ENCODE measurements around the gene MRM2. TPM values are rescaled to one million over a fixed set of nuclear protein-coding genes. Genes with fewer than 3 reads are reported as not detected.

Gene MRM2
- total RNA-seq, result 15.8 and 17.4 TPM in 2 replicates

DNA sequence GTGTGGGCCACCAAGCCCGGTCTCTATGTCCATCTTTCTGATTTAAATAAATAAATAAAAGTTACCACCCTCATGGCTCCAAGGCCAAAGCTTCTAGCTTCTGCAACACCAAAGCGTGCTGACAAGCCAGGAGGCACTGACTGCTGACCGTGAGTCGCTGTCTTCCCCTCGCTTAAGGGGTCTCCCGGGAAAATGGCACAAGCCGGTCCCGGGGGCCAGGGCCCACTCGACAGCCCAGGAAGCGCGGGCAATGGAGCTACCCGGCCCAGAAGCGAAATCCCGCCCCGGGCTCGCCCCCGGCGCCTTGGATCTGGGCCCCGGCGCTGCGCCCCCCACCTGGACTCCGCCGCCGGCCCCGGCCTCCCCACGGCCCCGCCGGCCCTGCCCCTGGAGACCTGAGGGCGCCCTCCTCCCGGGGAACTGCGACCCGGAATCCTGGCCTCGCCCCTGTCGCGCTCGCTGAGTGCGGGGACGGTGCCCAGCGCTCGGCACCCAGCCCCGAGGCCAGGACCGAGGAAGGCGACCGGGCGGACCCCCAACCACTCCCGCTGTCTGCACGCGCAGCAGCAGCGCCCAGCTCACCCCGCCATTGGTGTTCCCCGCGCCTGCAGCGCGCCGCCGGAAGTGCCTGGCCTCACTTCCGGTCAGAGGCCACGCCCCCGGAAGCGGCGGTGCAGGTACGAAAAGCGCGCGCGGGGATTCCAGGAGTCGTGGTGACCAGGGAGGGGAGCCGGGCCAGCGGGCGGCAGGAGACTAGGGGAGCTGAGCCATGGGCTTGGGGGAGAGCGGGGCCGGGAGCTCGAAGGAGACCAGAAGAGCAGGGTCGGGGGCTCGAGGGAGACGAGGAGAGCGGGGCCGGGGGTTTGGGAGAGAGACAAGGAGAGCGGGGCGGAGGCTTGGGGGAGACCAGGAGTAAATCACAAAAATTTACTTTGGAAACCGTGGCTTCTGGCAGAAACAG, at the start of gene MRM2, which contains the start of gene NUDT1:
Gene MRM2, minus strand, starts transcription at position 626 of the 961 bp plus-strand sequence. Its CDS starts 36 bp downstream, at position 590.
Gene NUDT1, plus strand, starts transcription at position 647 of the 961 bp plus-strand sequence. CDS start 2,349 bp downstream, outside the sequence.

GRCh38 chr7:2232766-2233520, 9.1 kb downstream of the MRM2 start, which contains the start of gene MAD1L1:
Gene MAD1L1, minus strand, starts transcription at chr7:2232945. Its CDS starts 2,812 bp downstream, at chr7:2230133.

Other genes starting within 250 kb of the MRM2 start
- 35.6 and 44.4 TPM in 2 replicates for gene MAD1L1, start 9.3 kb downstream of the MRM2 start, total RNA-seq
- gene NUDT1, start within 50 bp of the MRM2 start, total RNA-seq, result 26.6 and 36.0 TPM in 2 replicates
- gene SNX8, start 72.2 kb upstream of the MRM2 start, total RNA-seq, result 17.3 and 23.7 TPM in 2 replicates
- gene EIF3B, start 112.6 kb upstream of the MRM2 start, total RNA-seq, result 191 and 238 TPM in 2 replicates
- gene CHST12, start 161.4 kb upstream of the MRM2 start, total RNA-seq, result 1.8 and 2.7 TPM in 2 replicates
- not detected in 2 replicates for gene GRIFIN, start 234.2 kb upstream of the MRM2 start, total RNA-seq